K562 (cell line): ENCODE data around the gene SPAG7. TPM values are rescaled to one million over a fixed set of nuclear protein-coding genes. Genes with fewer than 3 reads are reported as not detected.
A peak's percentile ranks its signal among the peaks of the same experiment; 100 is the strongest.

Experiments
- EGR1 ChIP-seq: fragments of 450-650 bp; conservative IDR thresholded peaks from 2 replicates; pipeline ENCODE4 v1.6.1; 2017; ENCODE audit warnings: mild to moderate bottlenecking
- FOXK2 ChIP-seq, 2 experiments: fragments of 450-650 bp; IDR thresholded peaks in 1 of 2; conservative IDR thresholded peaks in 1 of 2; 2 replicates each; pipeline ENCODE4 v1.6.1; 2016; ENCODE audit warnings: low read depth in 2 of 2, mild to moderate bottlenecking in 1 of 2
- HNRNPLL ChIP-seq: fragments of 200-400 bp; formaldehyde crosslinking; IDR thresholded peaks from 2 replicates; pipeline ENCODE4 v1.6.1; 2017; ENCODE audit warnings: low read length, low read depth, mild to moderate bottlenecking; ENCODE audit not compliant: poor library complexity, severe bottlenecking
- KDM5B ChIP-seq: fragments of 200-600 bp; sonication (generic); IDR thresholded peaks from 2 replicates; pipeline ENCODE4 v1.6.1; 2012; ENCODE audit warnings: low read depth, mild to moderate bottlenecking, moderate library complexity, low read length, control low read depth, inconsistent platforms; ENCODE audit not compliant: insufficient replicate concordance
- RNF2 ChIP-seq: sonication (generic); IDR thresholded peaks from 2 replicates; pipeline ENCODE4 v1.6.1; 2016
- TBP ChIP-seq: optimal IDR thresholded peaks from 2 replicates; pipeline ENCODE3; 2011; ENCODE audit warnings: low read depth, low read length, improper control_type of control experiment
- polyA plus RNA-seq, 8 experiments: library from polyadenylated mRNA; depleted of rRNA in 4 of 8; stranded (reverse) in 5 of 8; unstranded in 3 of 8; fragments of >200 nt; fragmentation: Nextera tagmentation in 2 of 8; fragmentation: Illumina TruSeq in 1 of 8; extraction: Ambion mirVana in 2 of 8; extraction: Trizol in 1 of 8; gene quantifications; 2 replicates each; pipeline versions ENCODE4 v1.2.1 to v1.2.3, GENCODE V29; 2011 to 2014; ENCODE audit warnings: inconsistent platforms in 1 of 8, missing spikeins in 1 of 8
- total RNA-seq, 7 experiments: library from RNA; depleted of rRNA in 6 of 7; stranded (reverse); fragments of >200 nt in 6 of 7; fragmentation: Illumina TruSeq in 2 of 7; extraction: Trizol in 2 of 7; gene quantifications; 2 replicates each; pipeline versions ENCODE4 v1.2.1 to v1.2.3, GENCODE V29; 2011 to 2021; ENCODE audit warnings: low replicate concordance in 1 of 7
- TF ChIP-seq, protein P1 (sequence below): fragments of 450-650 bp; IDR thresholded peaks from 2 replicates; pipeline ENCODE4 v1.6.1; 2016; ENCODE audit warnings: mild to moderate bottlenecking, moderate library complexity

The SPAG7 gene
- total and polyA plus RNA-seq, 9 of the 15 experiments (the other 6 are each of a cell fraction or from before 2014, with no cell fraction given) = 5.6 to 53.5 (median 36.3) TPM

DNA sequence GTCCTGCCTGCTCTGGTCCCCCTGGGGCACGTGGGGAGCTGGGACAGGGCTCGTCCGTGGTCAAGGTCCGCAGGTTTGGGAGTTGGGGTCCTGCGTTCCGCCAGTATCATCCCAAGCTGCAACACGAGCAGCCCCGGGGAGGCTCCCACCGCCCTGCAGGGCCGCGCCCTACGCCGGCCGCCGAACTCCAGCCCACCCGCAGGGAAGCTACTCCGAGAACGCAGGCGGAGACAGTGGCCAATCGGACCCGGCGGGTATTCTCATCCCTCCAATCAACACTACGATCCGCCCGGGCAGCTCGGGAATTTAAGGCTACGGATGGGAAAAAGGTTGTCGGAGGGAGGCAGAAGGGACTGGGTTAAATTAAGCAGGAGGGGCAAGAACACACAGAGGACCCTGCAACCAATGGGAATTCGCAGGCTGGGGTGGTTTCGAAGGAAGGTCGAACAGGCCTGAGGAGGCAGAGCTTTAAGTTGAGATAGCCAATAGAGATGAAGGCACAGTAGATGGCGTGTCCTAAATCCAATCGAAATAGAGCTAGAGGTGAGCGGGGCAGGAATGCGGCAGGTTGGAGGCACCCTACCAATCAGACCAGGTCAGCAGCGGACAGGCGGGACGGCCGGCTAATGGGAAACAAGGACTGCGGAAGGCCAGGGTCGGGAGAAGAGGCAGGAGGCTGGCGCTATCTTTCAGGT lies 626 bp downstream of the SPAG7 start (continued):
- TF ChIP-seq, protein P1, sequence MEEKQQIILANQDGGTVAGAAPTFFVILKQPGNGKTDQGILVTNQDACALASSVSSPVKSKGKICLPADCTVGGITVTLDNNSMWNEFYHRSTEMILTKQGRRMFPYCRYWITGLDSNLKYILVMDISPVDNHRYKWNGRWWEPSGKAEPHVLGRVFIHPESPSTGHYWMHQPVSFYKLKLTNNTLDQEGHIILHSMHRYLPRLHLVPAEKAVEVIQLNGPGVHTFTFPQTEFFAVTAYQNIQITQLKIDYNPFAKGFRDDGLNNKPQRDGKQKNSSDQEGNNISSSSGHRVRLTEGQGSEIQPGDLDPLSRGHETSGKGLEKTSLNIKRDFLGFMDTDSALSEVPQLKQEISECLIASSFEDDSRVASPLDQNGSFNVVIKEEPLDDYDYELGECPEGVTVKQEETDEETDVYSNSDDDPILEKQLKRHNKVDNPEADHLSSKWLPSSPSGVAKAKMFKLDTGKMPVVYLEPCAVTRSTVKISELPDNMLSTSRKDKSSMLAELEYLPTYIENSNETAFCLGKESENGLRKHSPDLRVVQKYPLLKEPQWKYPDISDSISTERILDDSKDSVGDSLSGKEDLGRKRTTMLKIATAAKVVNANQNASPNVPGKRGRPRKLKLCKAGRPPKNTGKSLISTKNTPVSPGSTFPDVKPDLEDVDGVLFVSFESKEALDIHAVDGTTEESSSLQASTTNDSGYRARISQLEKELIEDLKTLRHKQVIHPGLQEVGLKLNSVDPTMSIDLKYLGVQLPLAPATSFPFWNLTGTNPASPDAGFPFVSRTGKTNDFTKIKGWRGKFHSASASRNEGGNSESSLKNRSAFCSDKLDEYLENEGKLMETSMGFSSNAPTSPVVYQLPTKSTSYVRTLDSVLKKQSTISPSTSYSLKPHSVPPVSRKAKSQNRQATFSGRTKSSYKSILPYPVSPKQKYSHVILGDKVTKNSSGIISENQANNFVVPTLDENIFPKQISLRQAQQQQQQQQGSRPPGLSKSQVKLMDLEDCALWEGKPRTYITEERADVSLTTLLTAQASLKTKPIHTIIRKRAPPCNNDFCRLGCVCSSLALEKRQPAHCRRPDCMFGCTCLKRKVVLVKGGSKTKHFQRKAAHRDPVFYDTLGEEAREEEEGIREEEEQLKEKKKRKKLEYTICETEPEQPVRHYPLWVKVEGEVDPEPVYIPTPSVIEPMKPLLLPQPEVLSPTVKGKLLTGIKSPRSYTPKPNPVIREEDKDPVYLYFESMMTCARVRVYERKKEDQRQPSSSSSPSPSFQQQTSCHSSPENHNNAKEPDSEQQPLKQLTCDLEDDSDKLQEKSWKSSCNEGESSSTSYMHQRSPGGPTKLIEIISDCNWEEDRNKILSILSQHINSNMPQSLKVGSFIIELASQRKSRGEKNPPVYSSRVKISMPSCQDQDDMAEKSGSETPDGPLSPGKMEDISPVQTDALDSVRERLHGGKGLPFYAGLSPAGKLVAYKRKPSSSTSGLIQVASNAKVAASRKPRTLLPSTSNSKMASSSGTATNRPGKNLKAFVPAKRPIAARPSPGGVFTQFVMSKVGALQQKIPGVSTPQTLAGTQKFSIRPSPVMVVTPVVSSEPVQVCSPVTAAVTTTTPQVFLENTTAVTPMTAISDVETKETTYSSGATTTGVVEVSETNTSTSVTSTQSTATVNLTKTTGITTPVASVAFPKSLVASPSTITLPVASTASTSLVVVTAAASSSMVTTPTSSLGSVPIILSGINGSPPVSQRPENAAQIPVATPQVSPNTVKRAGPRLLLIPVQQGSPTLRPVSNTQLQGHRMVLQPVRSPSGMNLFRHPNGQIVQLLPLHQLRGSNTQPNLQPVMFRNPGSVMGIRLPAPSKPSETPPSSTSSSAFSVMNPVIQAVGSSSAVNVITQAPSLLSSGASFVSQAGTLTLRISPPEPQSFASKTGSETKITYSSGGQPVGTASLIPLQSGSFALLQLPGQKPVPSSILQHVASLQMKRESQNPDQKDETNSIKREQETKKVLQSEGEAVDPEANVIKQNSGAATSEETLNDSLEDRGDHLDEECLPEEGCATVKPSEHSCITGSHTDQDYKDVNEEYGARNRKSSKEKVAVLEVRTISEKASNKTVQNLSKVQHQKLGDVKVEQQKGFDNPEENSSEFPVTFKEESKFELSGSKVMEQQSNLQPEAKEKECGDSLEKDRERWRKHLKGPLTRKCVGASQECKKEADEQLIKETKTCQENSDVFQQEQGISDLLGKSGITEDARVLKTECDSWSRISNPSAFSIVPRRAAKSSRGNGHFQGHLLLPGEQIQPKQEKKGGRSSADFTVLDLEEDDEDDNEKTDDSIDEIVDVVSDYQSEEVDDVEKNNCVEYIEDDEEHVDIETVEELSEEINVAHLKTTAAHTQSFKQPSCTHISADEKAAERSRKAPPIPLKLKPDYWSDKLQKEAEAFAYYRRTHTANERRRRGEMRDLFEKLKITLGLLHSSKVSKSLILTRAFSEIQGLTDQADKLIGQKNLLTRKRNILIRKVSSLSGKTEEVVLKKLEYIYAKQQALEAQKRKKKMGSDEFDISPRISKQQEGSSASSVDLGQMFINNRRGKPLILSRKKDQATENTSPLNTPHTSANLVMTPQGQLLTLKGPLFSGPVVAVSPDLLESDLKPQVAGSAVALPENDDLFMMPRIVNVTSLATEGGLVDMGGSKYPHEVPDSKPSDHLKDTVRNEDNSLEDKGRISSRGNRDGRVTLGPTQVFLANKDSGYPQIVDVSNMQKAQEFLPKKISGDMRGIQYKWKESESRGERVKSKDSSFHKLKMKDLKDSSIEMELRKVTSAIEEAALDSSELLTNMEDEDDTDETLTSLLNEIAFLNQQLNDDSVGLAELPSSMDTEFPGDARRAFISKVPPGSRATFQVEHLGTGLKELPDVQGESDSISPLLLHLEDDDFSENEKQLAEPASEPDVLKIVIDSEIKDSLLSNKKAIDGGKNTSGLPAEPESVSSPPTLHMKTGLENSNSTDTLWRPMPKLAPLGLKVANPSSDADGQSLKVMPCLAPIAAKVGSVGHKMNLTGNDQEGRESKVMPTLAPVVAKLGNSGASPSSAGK = peak; percentile 96
- TF ChIP-seq TBP (peak; percentile 45), KDM5B (peak; percentile 33), HNRNPLL (peak; percentile 93), FOXK2 (conservative IDR thresholded peaks at IDR 0.05 in 1 of 2, IDR thresholded peaks at IDR 0.05 in 1 of 2; ENCODE audit: low read depth in 2 of 2) (peak; percentile 58 to 69; a peak in 2 of 4 replicates), RNF2 (peak; percentile 33; the same call in 1 of the 2 replicates), EGR1 (no peak)
- TF ChIP-seq, all 486 proteins: peak for 68
